Thyroid gland (tissue), 4 donors: ENCODE data around the gene DHX57. TPM values are rescaled to one million over a fixed set of nuclear protein-coding genes. Genes with fewer than 3 reads are reported as not detected.
"Not testable (repeated sequence)": the region's sequence is repeated elsewhere in the genome, so short reads cannot be mapped to it uniquely, and the experiment has no call there.

Experiments
- DNase-seq, 2 donors: peaks; one replicate each; pipeline ENCODE4 v3.0.0-alpha.2; 2019
- H3K27ac ChIP-seq, 3 donors: fragments of 200-600 bp; sonication (generic); 1 replicate in 2 of 3; 2 replicates in 1 of 3; pipeline ENCODE4 v1.5.1; 2016 to 2019; ENCODE audit warnings: mild to moderate bottlenecking in 1 of 3, moderate library complexity in 1 of 3
- H3K27me3 ChIP-seq: fragments of 200-600 bp; sonication (generic); one replicate; pipeline ENCODE4 v1.5.1; 2019
- H3K36me3 ChIP-seq, 2 donors: fragments of 200-600 bp; sonication (generic); one replicate each; pipeline ENCODE4 v1.5.1; 2016 to 2019
- H3K4me1 ChIP-seq, 2 donors: fragments of 200-600 bp; sonication (generic); one replicate each; pipeline ENCODE4 v1.5.1; 2017 to 2019
- H3K4me3 ChIP-seq, 3 donors: fragments of 200-600 bp; sonication (generic); replicated peaks in 1 of 3; 1 replicate in 2 of 3; 2 replicates in 1 of 3; pipeline ENCODE4 v1.5.1; 2016; ENCODE audit warnings: mild to moderate bottlenecking in 1 of 3
- H3K9me3 ChIP-seq: fragments of 200-600 bp; sonication (generic); one replicate; pipeline ENCODE4 v1.5.1; 2017
- POLR2A ChIP-seq, 2 donors: fragments of 450-650 bp; IDR thresholded peaks; one replicate each; pipeline ENCODE4 v1.6.1; 2017; ENCODE audit warnings: antibody characterized with exemption in 2 of 2, mild to moderate bottlenecking in 2 of 2, moderate library complexity in 1 of 2
- WGBS, 2 donors: methylation state at CpG; one replicate each; pipeline ENCODE4 v1.1.5; 2017; 5-methylcytosine and 5-hydroxymethylcytosine counted together
- intact Hi-C: fragments of 100-400 bp; cut with DNase I; formaldehyde crosslinking; loops from one replicate; pipeline ENCODE4 v1.15.1; 2023
- total RNA-seq, 4 donors: library from RNA; depleted of rRNA; stranded (reverse); fragments of >200 nt; gene quantifications; one replicate each; pipeline ENCODE4 v1.2.3, GENCODE V29; 2016
- TF ChIP-seq, protein P1 (sequence below), 6 experiments: fragments of 200-600 bp in 3 of 6; fragments of 450-650 bp in 3 of 6; sonication (generic) in 3 of 6; IDR thresholded peaks; one replicate each; pipeline ENCODE4 v1.5.1; 2016 to 2019; ENCODE audit warnings: antibody characterized with exemption in 6 of 6, mild to moderate bottlenecking in 2 of 6, inconsistent platforms in 1 of 6, moderate library complexity in 1 of 6

The DHX57 gene
- total RNA-seq, 4 donors from 2014 or later, result 12.4 to 19.3 (median 16.3) TPM

DNA sequence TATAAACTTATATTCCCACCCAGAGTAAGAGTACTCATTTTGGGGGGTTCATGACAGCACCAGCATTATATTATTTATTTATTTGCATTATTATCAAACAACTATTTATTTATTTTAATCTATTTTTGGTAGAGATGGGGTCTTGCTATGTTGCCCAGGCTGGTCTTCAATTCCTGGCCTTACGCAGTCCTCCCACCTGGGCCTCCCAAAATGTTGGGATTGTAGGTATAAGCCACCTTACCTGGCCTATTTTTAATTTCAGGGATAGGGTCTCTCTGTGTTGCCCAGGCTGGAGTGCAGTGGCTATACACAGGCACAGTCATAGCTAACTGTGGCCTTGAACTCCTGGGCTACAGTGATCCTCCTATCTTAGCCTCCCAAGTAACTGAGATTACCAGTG, 67.1 kb downstream of the DHX57 start:
- intact Hi-C loops, result no loop called here
- no peaks in the 10 kb centered on the region for H3K9me3 ChIP-seq
- 100% methylated on average over 1 of the region's 1 CpG for WGBS, 2 donors
- H3K4me1 ChIP-seq, result no peaks in the 10 kb centered on the region
- TF ChIP-seq, protein P1, sequence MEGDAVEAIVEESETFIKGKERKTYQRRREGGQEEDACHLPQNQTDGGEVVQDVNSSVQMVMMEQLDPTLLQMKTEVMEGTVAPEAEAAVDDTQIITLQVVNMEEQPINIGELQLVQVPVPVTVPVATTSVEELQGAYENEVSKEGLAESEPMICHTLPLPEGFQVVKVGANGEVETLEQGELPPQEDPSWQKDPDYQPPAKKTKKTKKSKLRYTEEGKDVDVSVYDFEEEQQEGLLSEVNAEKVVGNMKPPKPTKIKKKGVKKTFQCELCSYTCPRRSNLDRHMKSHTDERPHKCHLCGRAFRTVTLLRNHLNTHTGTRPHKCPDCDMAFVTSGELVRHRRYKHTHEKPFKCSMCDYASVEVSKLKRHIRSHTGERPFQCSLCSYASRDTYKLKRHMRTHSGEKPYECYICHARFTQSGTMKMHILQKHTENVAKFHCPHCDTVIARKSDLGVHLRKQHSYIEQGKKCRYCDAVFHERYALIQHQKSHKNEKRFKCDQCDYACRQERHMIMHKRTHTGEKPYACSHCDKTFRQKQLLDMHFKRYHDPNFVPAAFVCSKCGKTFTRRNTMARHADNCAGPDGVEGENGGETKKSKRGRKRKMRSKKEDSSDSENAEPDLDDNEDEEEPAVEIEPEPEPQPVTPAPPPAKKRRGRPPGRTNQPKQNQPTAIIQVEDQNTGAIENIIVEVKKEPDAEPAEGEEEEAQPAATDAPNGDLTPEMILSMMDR (IDR thresholded peaks at IDR 0.05), result no peak
- TF ChIP-seq POLR2A (IDR thresholded peaks at IDR 0.05), result no peak
- no peak overlapping the region for H3K27ac ChIP-seq
- no peaks in the 10 kb centered on the region for H3K27me3 ChIP-seq
- H3K36me3 ChIP-seq, result peaks cover 0 to 16% of the 10 kb centered on the region in 2 donors
- no peak overlapping the region for H3K4me3 ChIP-seq
- no peak for DNase-seq

DNA sequence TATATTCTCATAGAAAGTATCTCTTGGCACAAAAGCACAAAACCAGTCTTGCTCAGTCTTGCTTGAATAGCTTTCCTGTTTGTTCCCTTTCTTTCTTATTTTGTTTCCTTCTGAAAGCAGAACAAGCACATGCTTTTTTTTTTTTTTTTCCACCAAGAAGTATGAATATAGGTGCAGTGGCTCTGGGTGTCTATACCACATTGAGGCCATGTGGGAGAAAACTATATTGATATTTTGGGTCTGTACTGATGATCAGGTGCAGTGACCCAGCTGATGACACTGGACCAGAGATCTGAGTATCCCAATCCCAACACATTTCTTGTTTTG, 69.0 kb downstream of the DHX57 start:
- Histone ChIP-seq H3K27ac (no peak overlapping the region), H3K4me3 (no peak overlapping the region), H3K9me3 (no peaks in the 10 kb centered on the region), H3K36me3 (peaks cover 0 to 20% of the 10 kb centered on the region in 2 donors), H3K27me3 (no peaks in the 10 kb centered on the region), H3K4me1 (no peaks in the 10 kb centered on the region)
- intact Hi-C loops, result no loop called here
- no peak for TF ChIP-seq POLR2A (IDR thresholded peaks at IDR 0.05)
- TF ChIP-seq, protein P1 (IDR thresholded peaks at IDR 0.05), result no peak
- no peak for DNase-seq

DNA sequence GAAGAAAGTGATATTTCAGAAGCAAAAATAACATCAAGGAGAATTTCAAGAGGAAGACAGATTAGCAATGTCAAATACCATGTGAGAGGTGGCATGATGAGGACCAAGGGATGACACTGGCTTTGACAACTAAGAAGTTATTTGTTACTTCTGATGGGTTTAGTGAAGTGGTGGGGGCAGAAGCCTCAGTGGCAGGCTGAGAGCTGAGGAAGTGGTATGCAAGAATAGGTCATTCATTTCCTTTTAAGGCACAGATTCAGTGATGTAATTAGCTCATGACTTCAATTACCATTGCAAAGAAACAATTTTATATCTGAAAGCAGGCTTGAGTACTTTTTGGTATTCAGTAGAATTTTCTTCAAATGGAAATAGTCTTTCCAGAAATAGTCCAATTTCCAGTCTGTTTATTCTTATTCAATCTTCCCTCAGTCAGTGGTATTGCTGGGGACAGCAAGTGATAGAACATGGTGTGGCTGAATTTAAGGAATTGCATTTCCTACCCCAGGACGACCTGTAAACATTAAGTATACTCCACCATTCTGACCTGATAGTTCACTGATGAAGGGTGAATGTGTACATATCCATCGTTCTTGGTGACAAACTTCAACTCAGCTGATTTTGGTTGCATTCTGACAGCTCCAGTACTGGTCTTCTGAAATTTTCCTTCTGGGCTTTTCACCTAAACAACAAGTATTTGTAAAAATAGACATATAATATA, 69.6 kb downstream of the DHX57 start:
- TF ChIP-seq, protein P1 (IDR thresholded peaks at IDR 0.05), result no peak
- Histone ChIP-seq H3K4me3 (no peak overlapping the region), H3K4me1 (no peaks in the 10 kb centered on the region), H3K27me3 (no peaks in the 10 kb centered on the region), H3K27ac (no peak overlapping the region), H3K9me3 (no peaks in the 10 kb centered on the region), H3K36me3 (peaks cover 0 to 20% of the 10 kb centered on the region in 2 donors)
- DNase-seq, result no peak
- WGBS, 2 donors, result 87 to 93% methylated on average over 2 of the region's 2 CpGs
- intact Hi-C loops, result no loop called here

DNA sequence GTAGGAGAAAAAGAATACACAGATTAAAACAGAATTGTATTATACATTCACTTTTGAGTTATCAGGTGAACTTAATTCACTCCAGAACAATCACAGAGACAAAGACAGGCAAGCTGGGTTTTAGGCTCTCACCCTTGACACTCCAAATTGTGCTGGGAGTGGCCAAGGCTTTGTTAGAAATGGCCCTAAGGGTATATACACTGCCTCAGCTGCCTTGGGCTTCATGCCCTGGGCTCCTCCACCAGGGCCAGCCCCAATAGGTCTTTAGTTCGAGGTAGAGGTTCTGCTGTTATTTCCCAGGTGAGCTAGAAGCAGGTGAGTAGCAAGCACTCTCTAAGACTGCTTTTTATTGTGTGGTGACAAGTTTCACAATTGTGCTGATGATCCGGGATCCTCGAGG, 77.8 kb downstream of the DHX57 start:
- no peak for DNase-seq
- Histone ChIP-seq H3K4me1 (no peaks in the 10 kb centered on the region), H3K4me3 (no peak overlapping the region), H3K27ac (no peak overlapping the region), H3K36me3 (peaks cover 0 to 5% of the 10 kb centered on the region in 2 donors), H3K9me3 (no peaks in the 10 kb centered on the region), H3K27me3 (no peaks in the 10 kb centered on the region)
- WGBS, 2 donors, result 83 to 100% methylated on average over 3 of the region's 3 CpGs
- intact Hi-C loops, result no loop called here
- TF ChIP-seq POLR2A (IDR thresholded peaks at IDR 0.05), result no peak
- TF ChIP-seq, protein P1 (IDR thresholded peaks at IDR 0.05), result no peak

DNA sequence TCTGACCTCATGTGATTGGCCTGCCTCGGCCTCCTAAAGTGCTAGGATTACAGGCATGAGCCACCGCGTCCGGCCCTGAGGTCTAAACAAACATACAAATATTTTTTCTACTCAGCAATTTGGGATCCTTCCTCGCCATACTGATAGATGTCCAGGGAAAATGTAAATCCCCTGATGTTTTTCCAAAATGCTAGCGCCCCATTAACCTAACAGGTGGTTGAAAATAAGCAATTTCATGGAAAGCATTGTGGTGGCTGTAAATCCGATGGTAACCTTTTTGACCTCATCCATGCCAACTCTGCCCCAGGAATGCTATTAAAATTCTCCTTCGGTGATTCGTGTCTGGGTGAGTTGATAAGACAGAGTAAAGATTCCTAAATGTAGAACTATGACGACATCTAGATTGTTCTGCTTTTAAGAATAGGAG, 78.5 kb downstream of the DHX57 start:
- intact Hi-C loops, result no loop called here

DNA sequence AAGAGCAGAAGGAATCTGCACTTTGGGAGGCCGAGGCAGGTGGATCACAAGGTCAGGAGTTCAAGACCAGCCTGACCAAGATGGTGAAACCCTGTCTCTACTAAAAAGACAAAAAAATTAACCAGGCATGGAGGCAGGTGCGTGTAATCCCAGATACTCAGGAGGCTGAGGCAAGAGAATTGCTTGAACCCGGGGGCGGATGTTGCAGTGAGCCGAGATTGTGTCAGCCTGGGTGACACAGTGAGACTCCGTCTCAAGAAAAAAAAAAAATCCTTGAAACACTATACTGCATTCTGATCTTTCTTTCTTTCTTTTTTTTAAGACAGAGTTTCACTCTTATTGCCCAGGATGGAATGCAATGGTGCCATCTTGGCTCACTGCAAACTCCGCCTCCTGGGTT, 80.7 kb downstream of the DHX57 start:
- DNase-seq, H3K4me3 ChIP-seq, H3K36me3 ChIP-seq, intact Hi-C loops, H3K9me3 ChIP-seq, H3K27ac ChIP-seq, H3K27me3 ChIP-seq, H3K4me1 ChIP-seq: not testable (repeated sequence)
- 94 to 98% methylated on average over 7 of the region's 7 CpGs for WGBS, 2 donors

More for the DNA sequence above, 78.5 kb downstream of the DHX57 start:
- Histone ChIP-seq H3K36me3 (peaks cover 0 to under 1% of the 10 kb centered on the region in 2 donors), H3K27me3 (no peaks in the 10 kb centered on the region), H3K9me3 (no peaks in the 10 kb centered on the region), H3K4me3 (no peak overlapping the region), H3K27ac (no peak overlapping the region), H3K4me1 (no peaks in the 10 kb centered on the region)
- no peak for DNase-seq
- 85 to 88% methylated on average over 10 of the region's 10 CpGs for WGBS, 2 donors
- TF ChIP-seq POLR2A (IDR thresholded peaks at IDR 0.05), result no peak
- TF ChIP-seq, protein P1 (IDR thresholded peaks at IDR 0.05), result no peak
